M059J (cell line): Measurements from ENCODE around the gene C11orf58. TPM values are rescaled to one million over a fixed set of nuclear protein-coding genes. Genes with fewer than 3 reads are reported as not detected.
A peak's percentile ranks its signal among the peaks of the same experiment; 100 is the strongest.

Experiments used
- DNase-seq: peaks from one replicate; pipeline ENCODE4 v3.0.0-alpha.2; 2012; ENCODE audit warnings: low read depth
- total RNA-seq: library from RNA; depleted of rRNA; stranded (reverse); fragments of >200 nt; shearing (Covaris generic); gene quantifications from 2 replicates; pipeline ENCODE4 v1.2.3, GENCODE V29; 2014; rRNA removed

The C11orf58 gene
- 195 and 212 TPM in 2 replicates for total RNA-seq

GRCh38 chr11:16738193-16738946 lies at the start of gene C11orf58:
TSS of gene C11orf58 (plus strand) at chr11:16738647. CDS start at chr11:16738779, 132 bp downstream.
- DNase-seq = peak; percentile 98

GRCh38 chr11:16690086-16690485 lies 48.4 kb upstream of the C11orf58 start:
- DNase-seq = no peak

- DNase-seq = no peak
Observed at GRCh38 chr11:16703795-16704194, 34.7 kb upstream of the C11orf58 start.

- no peak for DNase-seq
Observed at GRCh38 chr11:16713594-16713993, 24.9 kb upstream of the C11orf58 start.

- DNase-seq = no peak
Observed at GRCh38 chr11:16722581-16723344, 15.7 kb upstream of the C11orf58 start.

GRCh38 chr11:16727806-16728205 lies 10.6 kb upstream of the C11orf58 start:
- DNase-seq = no peak

- DNase-seq = no peak
Observed at GRCh38 chr11:16737818-16738192, 642 bp upstream of the C11orf58 start.

GRCh38 chr11:16738947-16739815 lies 734 bp downstream of the C11orf58 start:
- peak; percentile 65 for DNase-seq

GRCh38 chr11:16741473-16741872 lies 3.0 kb downstream of the C11orf58 start:
- DNase-seq = no peak

GRCh38 chr11:16743478-16743877 lies 5.0 kb downstream of the C11orf58 start:
- no peak for DNase-seq

GRCh38 chr11:16744128-16744725 lies 5.8 kb downstream of the C11orf58 start:
- DNase-seq = no peak

- no peak for DNase-seq
Observed at GRCh38 chr11:16745950-16746605, 7.6 kb downstream of the C11orf58 start.

- no peak for DNase-seq
Observed at GRCh38 chr11:16749092-16749491, 10.6 kb downstream of the C11orf58 start.

GRCh38 chr11:16749666-16750065 lies 11.2 kb downstream of the C11orf58 start:
- no peak for DNase-seq

GRCh38 chr11:16750417-16750816 lies 12.0 kb downstream of the C11orf58 start:
- peak; percentile 16 for DNase-seq

- DNase-seq = no peak
Observed at GRCh38 chr11:16758382-16759024, 20.1 kb downstream of the C11orf58 start.

GRCh38 chr11:16759857-16760508 lies 21.5 kb downstream of the C11orf58 start:
- no peak for DNase-seq

GRCh38 chr11:16763746-16764145 lies 25.3 kb downstream of the C11orf58 start:
- DNase-seq = no peak

- DNase-seq = no peak
Observed at GRCh38 chr11:16764888-16765287, 26.4 kb downstream of the C11orf58 start.

GRCh38 chr11:16767137-16767536 lies 28.7 kb downstream of the C11orf58 start:
- DNase-seq = no peak
